ENCODE results near the gene ERCC1.

Gene ERCC1

DNA sequence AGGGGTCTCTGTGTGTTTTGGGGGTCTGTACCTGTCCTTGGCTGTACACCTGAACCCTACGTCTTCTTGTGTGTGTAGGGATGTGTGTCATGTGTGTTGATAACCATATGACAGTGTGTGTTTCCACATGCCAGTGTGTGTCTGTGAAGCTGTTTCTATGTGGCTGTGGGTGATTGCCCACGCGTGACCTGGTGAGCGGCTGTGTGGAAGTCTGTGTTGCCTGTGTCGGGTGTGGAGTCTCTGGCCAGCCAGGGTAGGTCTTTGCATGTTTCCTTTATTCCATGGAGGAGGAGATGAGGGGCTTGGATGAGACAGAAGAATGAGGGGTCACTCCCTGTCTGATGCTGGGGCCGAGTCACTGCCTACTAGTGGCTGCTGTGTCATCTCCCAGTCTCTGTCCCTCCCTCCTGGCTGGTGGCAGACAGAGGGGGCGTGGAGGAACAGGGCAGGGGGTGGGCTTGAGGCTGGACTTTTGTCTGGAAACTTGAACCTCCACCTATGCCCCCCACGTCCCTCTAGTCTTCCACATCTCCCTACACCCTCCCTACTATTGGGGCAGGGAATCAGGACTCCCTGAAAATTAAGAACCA is 41.2 kb upstream of the ERCC1 start:
- Histone ChIP-seq H3K4me2 (ENCODE audit: low read length) (no peak overlapping the region), H3K9ac (ENCODE audit: low read length) (no peak overlapping the region)
- TF ChIP-seq EZH2phosphoT487 (IDR thresholded peaks at IDR 0.05; ENCODE audit: low read depth): no peak
- TF ChIP-seq, protein P1, sequence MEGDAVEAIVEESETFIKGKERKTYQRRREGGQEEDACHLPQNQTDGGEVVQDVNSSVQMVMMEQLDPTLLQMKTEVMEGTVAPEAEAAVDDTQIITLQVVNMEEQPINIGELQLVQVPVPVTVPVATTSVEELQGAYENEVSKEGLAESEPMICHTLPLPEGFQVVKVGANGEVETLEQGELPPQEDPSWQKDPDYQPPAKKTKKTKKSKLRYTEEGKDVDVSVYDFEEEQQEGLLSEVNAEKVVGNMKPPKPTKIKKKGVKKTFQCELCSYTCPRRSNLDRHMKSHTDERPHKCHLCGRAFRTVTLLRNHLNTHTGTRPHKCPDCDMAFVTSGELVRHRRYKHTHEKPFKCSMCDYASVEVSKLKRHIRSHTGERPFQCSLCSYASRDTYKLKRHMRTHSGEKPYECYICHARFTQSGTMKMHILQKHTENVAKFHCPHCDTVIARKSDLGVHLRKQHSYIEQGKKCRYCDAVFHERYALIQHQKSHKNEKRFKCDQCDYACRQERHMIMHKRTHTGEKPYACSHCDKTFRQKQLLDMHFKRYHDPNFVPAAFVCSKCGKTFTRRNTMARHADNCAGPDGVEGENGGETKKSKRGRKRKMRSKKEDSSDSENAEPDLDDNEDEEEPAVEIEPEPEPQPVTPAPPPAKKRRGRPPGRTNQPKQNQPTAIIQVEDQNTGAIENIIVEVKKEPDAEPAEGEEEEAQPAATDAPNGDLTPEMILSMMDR (IDR thresholded peaks at IDR 0.05; ENCODE audit: low read depth, low read length): no peak

DNA sequence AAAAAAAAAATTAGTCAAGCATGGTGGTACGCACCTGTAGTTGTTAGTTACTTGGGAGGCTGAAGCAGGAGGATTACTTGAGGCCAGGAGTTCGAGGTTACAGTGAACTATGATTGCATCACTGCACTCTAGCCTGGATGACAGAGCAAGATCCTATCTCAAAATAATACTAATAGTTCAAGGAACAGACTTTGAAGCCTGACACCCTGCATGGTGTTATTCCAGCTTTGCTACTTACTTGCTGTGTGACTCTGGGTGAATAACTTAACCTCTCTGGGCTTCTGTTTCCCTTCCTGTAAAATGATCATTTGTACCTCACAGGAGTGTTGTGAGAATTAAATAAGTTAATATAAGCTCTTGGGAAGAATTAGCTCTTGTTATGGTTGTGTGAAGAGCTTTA is 40.6 kb upstream of the ERCC1 start:
- H3K9me3 ChIP-seq (ENCODE audit: insufficient read depth, low read length): no peaks in the 10 kb centered on the region
- H4K20me1 ChIP-seq (ENCODE audit: insufficient read depth, low read length): peaks cover 7% of the 10 kb centered on the region; the same call in 1 of the 2 replicates
- H3K27me3 ChIP-seq (ENCODE audit: low read depth, low read length): peaks cover 13% of the 10 kb centered on the region
- no peak overlapping the region for H3K9ac ChIP-seq (ENCODE audit: low read length)
- no peaks in the 10 kb centered on the region for H3K36me3 ChIP-seq (replicated peaks; ENCODE audit: low read depth, low read length)
- H2AFZ ChIP-seq (ENCODE audit: low read depth, low read length): no peak overlapping the region
- H3K4me2 ChIP-seq (ENCODE audit: low read length): no peak overlapping the region
- peaks cover 11% of the 10 kb centered on the region for H3K4me1 ChIP-seq (ENCODE audit: low read length)
- no peaks in the 10 kb centered on the region for H3K79me2 ChIP-seq (ENCODE audit: low read length)
- no peak overlapping the region for H3K4me3 ChIP-seq (ENCODE audit: low read length)
- H3K27ac ChIP-seq (ENCODE audit: low read length): no peak overlapping the region
- no peak for TF ChIP-seq EZH2phosphoT487 (IDR thresholded peaks at IDR 0.05; ENCODE audit: low read depth)
- TF ChIP-seq, protein P1 (IDR thresholded peaks at IDR 0.05; ENCODE audit: low read depth, low read length): no peak

More for the DNA sequence above, 41.2 kb upstream of the ERCC1 start:
- peaks cover 13% of the 10 kb centered on the region for H3K4me1 ChIP-seq (ENCODE audit: low read length)
- H3K27me3 ChIP-seq (ENCODE audit: low read depth, low read length): peaks cover 13% of the 10 kb centered on the region
- no peak overlapping the region for H3K27ac ChIP-seq (ENCODE audit: low read length)
- H3K79me2 ChIP-seq (ENCODE audit: low read length): no peaks in the 10 kb centered on the region
- H3K36me3 ChIP-seq (replicated peaks; ENCODE audit: low read depth, low read length): no peaks in the 10 kb centered on the region
- H4K20me1 ChIP-seq (ENCODE audit: insufficient read depth, low read length): peaks cover 7% of the 10 kb centered on the region; the same call in 1 of the 2 replicates
- H2AFZ ChIP-seq (ENCODE audit: low read depth, low read length): no peak overlapping the region
- H3K4me3 ChIP-seq (ENCODE audit: low read length): no peak overlapping the region
- H3K9me3 ChIP-seq (ENCODE audit: insufficient read depth, low read length): no peaks in the 10 kb centered on the region

DNA sequence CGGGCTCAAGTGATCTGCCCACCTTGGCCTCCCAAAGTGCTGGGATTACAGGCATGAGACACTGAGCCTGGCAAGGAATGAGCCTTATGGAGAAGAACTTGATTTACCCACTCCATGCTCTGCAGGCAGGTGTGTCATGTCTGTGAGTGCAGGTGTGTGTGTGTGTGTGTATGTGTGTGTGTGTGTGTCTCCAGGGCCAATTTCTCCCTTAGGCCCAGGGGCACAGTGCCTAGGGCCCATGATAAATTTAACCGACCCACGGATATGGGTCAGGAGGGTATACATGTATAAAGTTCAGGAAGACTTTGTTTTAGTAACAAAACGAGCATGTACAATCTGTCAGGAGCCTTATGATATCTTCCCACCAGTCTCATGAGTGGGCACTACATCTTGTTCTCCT is 39.5 kb upstream of the ERCC1 start:
- Histone ChIP-seq H3K9ac (ENCODE audit: low read length) (no peak overlapping the region), H3K36me3 (replicated peaks; ENCODE audit: low read depth, low read length) (no peaks in the 10 kb centered on the region), H2AFZ (ENCODE audit: low read depth, low read length) (no peak overlapping the region), H3K27ac (ENCODE audit: low read length) (no peak overlapping the region), H3K27me3 (ENCODE audit: low read depth, low read length) (peaks cover 13% of the 10 kb centered on the region), H3K4me2 (ENCODE audit: low read length) (no peak overlapping the region), H3K79me2 (ENCODE audit: low read length) (no peaks in the 10 kb centered on the region), H3K4me3 (ENCODE audit: low read length) (no peak overlapping the region), H4K20me1 (ENCODE audit: insufficient read depth, low read length) (peaks cover 4% of the 10 kb centered on the region; the same call in 1 of the 2 replicates), H3K4me1 (ENCODE audit: low read length) (peaks cover 7% of the 10 kb centered on the region), H3K9me3 (ENCODE audit: insufficient read depth, low read length) (no peaks in the 10 kb centered on the region)
- TF ChIP-seq, protein P1 (IDR thresholded peaks at IDR 0.05; ENCODE audit: low read depth, low read length): no peak
- TF ChIP-seq EZH2phosphoT487 (IDR thresholded peaks at IDR 0.05; ENCODE audit: low read depth): no peak

DNA sequence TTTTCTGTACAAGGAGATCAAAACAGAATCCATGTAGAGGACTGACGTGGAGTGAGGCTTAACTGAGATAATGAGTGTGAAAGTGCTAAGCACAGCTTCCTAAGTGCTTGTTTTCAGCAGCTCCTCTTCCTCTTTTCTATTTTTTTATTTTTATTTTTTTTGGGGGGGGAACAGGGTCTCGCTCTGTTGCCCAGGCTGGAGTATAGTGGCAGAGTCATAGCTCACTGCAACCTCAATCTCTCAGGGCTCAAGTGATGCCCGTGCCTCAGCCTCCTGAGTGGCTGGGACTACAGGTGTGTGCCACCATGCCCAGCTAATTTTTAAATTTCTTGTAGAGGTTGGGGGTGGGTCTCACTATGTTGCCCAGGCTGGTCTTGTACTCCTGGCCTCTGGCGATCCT is 38.5 kb upstream of the ERCC1 start:
- H3K79me2 ChIP-seq (ENCODE audit: low read length): no peaks in the 10 kb centered on the region
- no peak overlapping the region for H3K9ac ChIP-seq (ENCODE audit: low read length)
- H3K4me2 ChIP-seq (ENCODE audit: low read length): no peak overlapping the region
- H3K27ac ChIP-seq (ENCODE audit: low read length): no peak overlapping the region
- H3K4me3 ChIP-seq (ENCODE audit: low read length): no peak overlapping the region
- H3K36me3 ChIP-seq (replicated peaks; ENCODE audit: low read depth, low read length): no peaks in the 10 kb centered on the region
- H3K4me1 ChIP-seq (ENCODE audit: low read length): 0 out of 2 replicates have a peak, but pooled peaks cover 3% of the 10 kb centered on the region
- H4K20me1 ChIP-seq (ENCODE audit: insufficient read depth, low read length): no peaks in the 10 kb centered on the region
- no peaks in the 10 kb centered on the region for H3K9me3 ChIP-seq (ENCODE audit: insufficient read depth, low read length)
- H2AFZ ChIP-seq (ENCODE audit: low read depth, low read length): no peak overlapping the region
- TF ChIP-seq EZH2phosphoT487 (IDR thresholded peaks at IDR 0.05; ENCODE audit: low read depth): no peak
- TF ChIP-seq, protein P1 (IDR thresholded peaks at IDR 0.05; ENCODE audit: low read depth, low read length): no peak
- peaks cover 13% of the 10 kb centered on the region for H3K27me3 ChIP-seq (ENCODE audit: low read depth, low read length)
